ENCODE results near the gene SMLR1.

Gene SMLR1

GRCh38 chr6:130827247-130828149 lies at the start of gene SMLR1:
Gene SMLR1, plus strand, starts transcription at chr6:130827406. Its CDS starts 8 bp downstream, at chr6:130827414.
- TF ChIP-seq, protein P1, sequence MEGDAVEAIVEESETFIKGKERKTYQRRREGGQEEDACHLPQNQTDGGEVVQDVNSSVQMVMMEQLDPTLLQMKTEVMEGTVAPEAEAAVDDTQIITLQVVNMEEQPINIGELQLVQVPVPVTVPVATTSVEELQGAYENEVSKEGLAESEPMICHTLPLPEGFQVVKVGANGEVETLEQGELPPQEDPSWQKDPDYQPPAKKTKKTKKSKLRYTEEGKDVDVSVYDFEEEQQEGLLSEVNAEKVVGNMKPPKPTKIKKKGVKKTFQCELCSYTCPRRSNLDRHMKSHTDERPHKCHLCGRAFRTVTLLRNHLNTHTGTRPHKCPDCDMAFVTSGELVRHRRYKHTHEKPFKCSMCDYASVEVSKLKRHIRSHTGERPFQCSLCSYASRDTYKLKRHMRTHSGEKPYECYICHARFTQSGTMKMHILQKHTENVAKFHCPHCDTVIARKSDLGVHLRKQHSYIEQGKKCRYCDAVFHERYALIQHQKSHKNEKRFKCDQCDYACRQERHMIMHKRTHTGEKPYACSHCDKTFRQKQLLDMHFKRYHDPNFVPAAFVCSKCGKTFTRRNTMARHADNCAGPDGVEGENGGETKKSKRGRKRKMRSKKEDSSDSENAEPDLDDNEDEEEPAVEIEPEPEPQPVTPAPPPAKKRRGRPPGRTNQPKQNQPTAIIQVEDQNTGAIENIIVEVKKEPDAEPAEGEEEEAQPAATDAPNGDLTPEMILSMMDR (IDR thresholded peaks at IDR 0.05; ENCODE audit: extremely low read depth, insufficient read depth, missing control alignments): no peak
- in situ Hi-C loops (cut with MboI; ENCODE audit: low pct_unique_long_range_greater_than_20kb, low sequenced_read_pairs, unreplicated experiment): loop anchor here (25.0 kb wide), 1 partner anchor 515 kb away; no protein-coding TSS in a partner anchor
- DNase-seq (ENCODE audit: low spot score): no peak

- TF ChIP-seq, protein P1 (IDR thresholded peaks at IDR 0.05; ENCODE audit: extremely low read depth, insufficient read depth, missing control alignments): no peak
- in situ Hi-C loops (cut with MboI; ENCODE audit: low pct_unique_long_range_greater_than_20kb, low sequenced_read_pairs, unreplicated experiment): no loop called here
- DNase-seq (ENCODE audit: low spot score): no peak
Observed at GRCh38 chr6:130778946-130779657, 48.1 kb upstream of the SMLR1 start.

GRCh38 chr6:130779658-130780033 lies 47.6 kb upstream of the SMLR1 start:
- DNase-seq (ENCODE audit: low spot score): no peak
- TF ChIP-seq, protein P1 (IDR thresholded peaks at IDR 0.05; ENCODE audit: extremely low read depth, insufficient read depth, missing control alignments): no peak
- in situ Hi-C loops (cut with MboI; ENCODE audit: low pct_unique_long_range_greater_than_20kb, low sequenced_read_pairs, unreplicated experiment): no loop called here

DNA sequence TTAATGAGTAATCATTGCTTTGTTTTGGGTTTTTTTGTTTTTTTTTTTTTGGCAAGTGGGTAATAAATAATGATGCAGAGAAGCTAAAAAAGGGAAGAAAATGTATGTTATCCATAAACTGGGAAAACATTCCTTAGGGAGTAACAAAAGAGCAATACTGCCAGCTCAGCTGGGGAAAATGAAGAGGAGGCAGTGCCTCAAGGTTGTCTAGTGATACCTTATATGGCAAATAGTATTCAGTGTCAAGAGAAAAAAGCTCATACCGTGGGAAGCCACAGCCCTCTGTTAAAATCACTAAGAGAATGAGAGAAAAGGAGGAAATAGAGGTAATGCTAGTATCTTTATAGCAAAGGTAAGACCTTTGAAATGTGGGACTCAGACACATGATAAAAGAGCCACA lies 47.1 kb upstream of the SMLR1 start:
- in situ Hi-C loops (cut with MboI; ENCODE audit: low pct_unique_long_range_greater_than_20kb, low sequenced_read_pairs, unreplicated experiment): no loop called here
- TF ChIP-seq, protein P1 (IDR thresholded peaks at IDR 0.05; ENCODE audit: extremely low read depth, insufficient read depth, missing control alignments): no peak
- no peak for DNase-seq (ENCODE audit: low spot score)

GRCh38 chr6:130781557-130781956 lies 45.6 kb upstream of the SMLR1 start:
- in situ Hi-C loops (cut with MboI; ENCODE audit: low pct_unique_long_range_greater_than_20kb, low sequenced_read_pairs, unreplicated experiment): no loop called here
- no peak for DNase-seq (ENCODE audit: low spot score)
- TF ChIP-seq, protein P1 (IDR thresholded peaks at IDR 0.05; ENCODE audit: extremely low read depth, insufficient read depth, missing control alignments): no peak

GRCh38 chr6:130783416-130784107 lies 43.6 kb upstream of the SMLR1 start:
- DNase-seq (ENCODE audit: low spot score): no peak
- in situ Hi-C loops (cut with MboI; ENCODE audit: low pct_unique_long_range_greater_than_20kb, low sequenced_read_pairs, unreplicated experiment): no loop called here
- TF ChIP-seq, protein P1 (IDR thresholded peaks at IDR 0.05; ENCODE audit: extremely low read depth, insufficient read depth, missing control alignments): no peak
